Stimulated activated CD4-positive, alpha-beta T cell treated with anti-CD3 and anti-CD28 coated beads, Interleukin-15, amount 100 ng/mL, for 1 hour (primary cell): Measurements from ENCODE around the gene TIMM9.
A peak's percentile ranks its signal among the peaks of the same experiment; 100 is the strongest.
"Not testable (repeated sequence)": the region's sequence is repeated elsewhere in the genome, so short reads cannot be mapped to it uniquely, and the experiment has no call there.

ENCODE experiments used
- DNase-seq, 2 donors: peaks; one replicate each; pipeline ENCODE4 v3.0.0-alpha.2; 2020; ENCODE audit warnings: low read depth in 1 of 2, low spot score in 1 of 2

TIMM9 gene

GRCh38 chr14:58427281-58428117 is at the start of gene TIMM9, which contains the start of gene KIAA0586:
Gene TIMM9, minus strand, starts transcription at chr14:58427531. Its CDS starts 15,586 bp downstream, at chr14:58411945.
Gene KIAA0586, plus strand, starts transcription at chr14:58427719. Its CDS starts 546 bp downstream, at chr14:58428265.
- DNase-seq = peak; percentile 88 to 89

- DNase-seq = no peak
Measured at GRCh38 chr14:58476320-58476719, 49.0 kb upstream of the TIMM9 start.

GRCh38 chr14:58469309-58469708 is 42.0 kb upstream of the TIMM9 start:
- no peak for DNase-seq

- DNase-seq = no peak
Measured at GRCh38 chr14:58467575-58467974, 40.2 kb upstream of the TIMM9 start.

GRCh38 chr14:58466459-58466858 is 39.1 kb upstream of the TIMM9 start:
- no peak for DNase-seq

- no peak for DNase-seq
Measured at GRCh38 chr14:58465421-58465820, 38.1 kb upstream of the TIMM9 start.

- no peak for DNase-seq
Measured at GRCh38 chr14:58464652-58465051, 37.3 kb upstream of the TIMM9 start.

- DNase-seq = no peak
Measured at GRCh38 chr14:58463147-58463546, 35.8 kb upstream of the TIMM9 start.

GRCh38 chr14:58460772-58461171 is 33.4 kb upstream of the TIMM9 start:
- no peak for DNase-seq

GRCh38 chr14:58455593-58456265 is 28.4 kb upstream of the TIMM9 start:
- DNase-seq = no peak

GRCh38 chr14:58444627-58445026 is 17.3 kb upstream of the TIMM9 start:
- DNase-seq = no peak

GRCh38 chr14:58439476-58439875 is 12.1 kb upstream of the TIMM9 start:
- no peak for DNase-seq

GRCh38 chr14:58430156-58430555 is 2.8 kb upstream of the TIMM9 start:
- no peak for DNase-seq

GRCh38 chr14:58428118-58428683 is 870 bp upstream of the TIMM9 start:
- DNase-seq = no peak

- peak; percentile 9 to 35 for DNase-seq
Measured at GRCh38 chr14:58426670-58427280, 556 bp downstream of the TIMM9 start.

GRCh38 chr14:58416934-58417333 is 10.4 kb downstream of the TIMM9 start:
- not testable (repeated sequence) for DNase-seq

GRCh38 chr14:58415636-58416547 is 11.4 kb downstream of the TIMM9 start:
- DNase-seq = no peak

GRCh38 chr14:58414845-58415244 is 12.5 kb downstream of the TIMM9 start:
- no peak for DNase-seq

GRCh38 chr14:58408681-58409215 is 18.6 kb downstream of the TIMM9 start:
- DNase-seq = no peak

- no peak for DNase-seq
Measured at GRCh38 chr14:58401587-58401986, 25.7 kb downstream of the TIMM9 start.
